Vagina (tissue), 2 donors: ENCODE results near the gene AMIGO2.

ENCODE experiments used
- CTCF ChIP-seq, 3 experiments: fragments of 450-650 bp in 2 of 3; fragments of 200-600 bp in 1 of 3; sonication (generic) in 1 of 3; IDR thresholded peaks; one replicate each; pipeline ENCODE4 v1.5.1; 2017 to 2019; ENCODE audit warnings: antibody characterized with exemption in 3 of 3, mild to moderate bottlenecking in 2 of 3, moderate library complexity in 2 of 3
- POLR2A ChIP-seq, 2 donors: fragments of 450-650 bp; IDR thresholded peaks; one replicate each; pipeline ENCODE4 v1.6.1; 2017; ENCODE audit warnings: antibody characterized with exemption in 2 of 2, mild to moderate bottlenecking in 2 of 2, moderate library complexity in 2 of 2

GRCh38 chr12:47082796-47083621 lies 3.2 kb upstream of the AMIGO2 start:
- no peak for TF ChIP-seq CTCF (IDR thresholded peaks at IDR 0.05)
- no peak for TF ChIP-seq POLR2A (IDR thresholded peaks at IDR 0.05)
